ENCODE results near the gene F7. TPM values are rescaled to one million over a fixed set of nuclear protein-coding genes. Genes with fewer than 3 reads are reported as not detected.

The F7 gene
- total and polyA plus RNA-seq, 2 experiments from 2014 or later: 0.83 TPM; not detected in 1

DNA sequence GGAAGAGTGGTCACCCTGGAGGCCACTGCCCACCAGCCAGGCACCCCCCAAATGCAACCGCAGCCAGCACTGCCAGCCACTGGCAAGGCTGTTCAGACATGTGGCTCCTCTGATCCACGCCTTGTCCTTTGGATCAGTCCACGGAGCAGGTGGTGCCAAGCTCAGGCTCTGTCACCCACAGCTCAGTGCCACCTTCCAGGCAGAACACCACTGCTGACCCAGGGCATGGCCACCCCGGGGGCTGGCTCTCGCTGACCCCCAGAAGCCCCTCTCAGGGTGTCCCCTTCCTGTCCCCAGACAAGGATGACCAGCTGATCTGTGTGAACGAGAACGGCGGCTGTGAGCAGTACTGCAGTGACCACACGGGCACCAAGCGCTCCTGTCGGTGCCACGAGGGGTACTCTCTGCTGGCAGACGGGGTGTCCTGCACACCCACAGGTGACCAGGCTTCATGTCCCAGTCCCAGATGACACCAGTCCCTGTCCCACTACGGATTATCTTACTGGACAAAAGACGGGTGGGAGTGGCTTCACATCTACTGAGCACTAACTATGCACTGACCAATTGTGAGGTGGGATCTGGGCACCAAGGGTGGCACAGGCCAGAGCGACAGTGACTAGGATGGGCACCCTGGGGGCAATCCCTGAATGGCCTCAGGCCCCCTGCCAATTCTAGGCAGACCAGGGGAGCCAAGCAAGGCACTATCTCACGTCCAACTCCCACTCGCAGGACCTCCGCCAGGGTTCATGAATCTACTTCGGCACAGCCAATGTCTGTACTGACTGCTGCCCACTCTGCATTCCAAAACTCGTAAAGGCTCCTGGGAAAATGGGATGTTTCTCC, 10.0 kb downstream of the F7 start:
- no peaks in the 10 kb centered on the region for H3K36me3 ChIP-seq
- no peak overlapping the region for H3K27ac ChIP-seq
- no peaks in the 10 kb centered on the region for H3K4me1 ChIP-seq (ENCODE audit: low read depth)
- H3K27me3 ChIP-seq: peaks cover 95% of the 10 kb centered on the region
- no peak for DNase-seq (ENCODE audit: low read depth in 1 of 2, low spot score in 1 of 2)
- H3K9me3 ChIP-seq (ENCODE audit: low read depth): no peaks in the 10 kb centered on the region
- no peak for TF ChIP-seq CTCF (IDR thresholded peaks at IDR 0.05; ENCODE audit: low read depth, low read length)
- H3K4me3 ChIP-seq: no peak overlapping the region

DNA sequence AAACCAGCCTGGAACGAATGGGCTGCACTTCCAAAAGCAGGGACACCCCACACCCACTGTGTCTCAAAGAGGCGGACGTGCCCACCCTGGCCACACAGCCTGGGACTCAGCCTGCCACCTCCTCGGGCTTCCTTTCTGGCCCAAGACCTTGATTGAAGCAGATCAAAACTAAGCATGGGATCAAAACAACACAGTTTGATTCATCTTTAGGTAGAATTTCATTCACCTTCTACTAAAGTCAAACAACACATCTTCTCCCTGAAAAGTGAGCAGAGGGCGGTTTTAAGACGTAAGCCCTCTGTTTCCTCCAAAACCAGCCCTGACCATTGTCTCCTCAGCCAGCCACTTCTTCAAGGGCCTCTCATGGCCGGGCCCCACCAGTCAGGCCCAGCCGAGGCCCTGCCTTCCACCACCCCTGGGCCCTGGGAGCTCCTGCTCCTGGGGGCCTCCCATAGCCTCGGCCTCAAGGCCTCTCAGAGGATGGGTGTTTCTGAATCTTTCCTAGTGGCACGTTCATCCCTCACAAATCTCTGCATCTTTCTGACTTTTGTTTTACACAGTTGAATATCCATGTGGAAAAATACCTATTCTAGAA, 10.7 kb downstream of the F7 start:
- Histone ChIP-seq H3K27ac (no peak overlapping the region), H3K36me3 (no peaks in the 10 kb centered on the region), H3K4me3 (no peak overlapping the region), H3K9me3 (ENCODE audit: low read depth) (no peaks in the 10 kb centered on the region), H3K4me1 (ENCODE audit: low read depth) (no peaks in the 10 kb centered on the region), H3K27me3 (peaks cover 95% of the 10 kb centered on the region)
- no peak for TF ChIP-seq CTCF (IDR thresholded peaks at IDR 0.05; ENCODE audit: low read depth, low read length)
- no peak for DNase-seq (ENCODE audit: low read depth in 1 of 2, low spot score in 1 of 2)

- no peak for TF ChIP-seq CTCF (IDR thresholded peaks at IDR 0.05; ENCODE audit: low read depth, low read length)
- no peaks in the 10 kb centered on the region for H3K9me3 ChIP-seq (ENCODE audit: low read depth)
- H3K4me3 ChIP-seq: no peak overlapping the region
- no peaks in the 10 kb centered on the region for H3K4me1 ChIP-seq (ENCODE audit: low read depth)
- H3K27me3 ChIP-seq: peaks cover 95% of the 10 kb centered on the region
- H3K27ac ChIP-seq: no peak overlapping the region
- H3K36me3 ChIP-seq: no peaks in the 10 kb centered on the region
- no peak for DNase-seq (ENCODE audit: low read depth in 1 of 2, low spot score in 1 of 2)
These were observed 11.3 kb downstream of the F7 start for GRCh38 chr13:113116871-113117271.

DNA sequence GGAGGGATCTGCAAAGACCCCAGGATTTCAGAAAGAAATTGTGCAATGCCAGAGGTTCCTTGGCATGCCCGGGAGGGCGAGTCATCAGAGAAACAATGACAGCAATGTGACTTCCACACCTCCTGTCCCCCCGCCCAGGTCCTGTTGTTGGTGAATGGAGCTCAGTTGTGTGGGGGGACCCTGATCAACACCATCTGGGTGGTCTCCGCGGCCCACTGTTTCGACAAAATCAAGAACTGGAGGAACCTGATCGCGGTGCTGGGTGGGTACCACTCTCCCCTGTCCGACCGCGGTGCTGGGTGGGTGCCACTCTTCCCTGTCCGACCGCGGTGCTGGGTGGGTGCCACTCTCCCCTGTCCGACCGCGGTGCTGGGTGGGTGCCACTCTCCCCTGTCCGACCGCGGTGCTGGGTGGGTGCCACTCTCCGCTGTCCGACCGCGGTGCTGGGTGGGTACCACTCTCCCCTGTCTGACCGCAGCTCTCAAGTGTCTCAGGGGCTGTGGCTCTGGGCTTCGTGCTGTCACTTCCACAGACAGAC, 11.8 kb downstream of the F7 start:
- H3K9me3 ChIP-seq (ENCODE audit: low read depth): no peaks in the 10 kb centered on the region
- H3K36me3 ChIP-seq: no peaks in the 10 kb centered on the region
- H3K4me1 ChIP-seq (ENCODE audit: low read depth): peaks cover 2% of the 10 kb centered on the region
- TF ChIP-seq CTCF (IDR thresholded peaks at IDR 0.05; ENCODE audit: low read depth, low read length): no peak
- H3K27ac ChIP-seq: no peak overlapping the region
- H3K27me3 ChIP-seq: peaks cover 90% of the 10 kb centered on the region
- H3K4me3 ChIP-seq: no peak overlapping the region
- DNase-seq (ENCODE audit: low read depth in 1 of 2, low spot score in 1 of 2): no peak

DNA sequence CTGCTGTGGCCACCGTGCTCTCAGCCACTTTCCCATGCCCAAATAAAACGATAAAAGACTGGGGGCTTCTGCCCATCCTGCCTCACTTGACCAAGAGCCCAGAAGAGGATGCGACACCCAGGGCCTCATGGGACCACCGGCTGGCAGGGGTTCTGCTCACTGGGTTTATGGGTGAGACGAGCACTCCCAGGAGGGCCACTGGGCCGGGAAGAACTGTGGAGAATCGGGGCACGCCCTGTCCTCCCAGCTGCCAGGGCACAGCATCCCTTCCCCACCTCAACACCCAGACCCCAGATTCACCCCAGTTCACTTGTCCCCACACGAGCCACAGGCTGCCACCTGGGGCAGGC, 12.3 kb downstream of the F7 start:
- no peaks in the 10 kb centered on the region for H3K9me3 ChIP-seq (ENCODE audit: low read depth)
- no peak for TF ChIP-seq CTCF (IDR thresholded peaks at IDR 0.05; ENCODE audit: low read depth, low read length)
- H3K4me1 ChIP-seq (ENCODE audit: low read depth): peaks cover 7% of the 10 kb centered on the region
- H3K4me3 ChIP-seq: no peak overlapping the region
- no peak for DNase-seq (ENCODE audit: low read depth in 1 of 2, low spot score in 1 of 2)
- no peak overlapping the region for H3K27ac ChIP-seq
- no peaks in the 10 kb centered on the region for H3K36me3 ChIP-seq
- peaks cover 85% of the 10 kb centered on the region for H3K27me3 ChIP-seq

Measured in cardiac muscle cell (in vitro differentiated cells and primary cell).